Subcutaneous adipose tissue (tissue), 4 donors: ENCODE results near the gene LRRC27. TPM values are rescaled to one million over a fixed set of nuclear protein-coding genes. Genes with fewer than 3 reads are reported as not detected.

ENCODE experiments used
- total RNA-seq, 4 donors: library from RNA; depleted of rRNA; stranded (reverse); fragments of >200 nt; gene quantifications; one replicate each; pipeline ENCODE4 v1.1.0, GENCODE V29; 2016
- TF ChIP-seq, protein P1 (sequence below): fragments of 450-650 bp; IDR thresholded peaks from one replicate; pipeline ENCODE4 v1.5.1; 2016; ENCODE audit warnings: low read depth, mild to moderate bottlenecking, control low read depth, antibody characterized with exemption, moderate library complexity

The LRRC27 gene
- total RNA-seq, 4 donors from 2014 or later: 7.7 to 11.6 (median 9.9) TPM

DNA sequence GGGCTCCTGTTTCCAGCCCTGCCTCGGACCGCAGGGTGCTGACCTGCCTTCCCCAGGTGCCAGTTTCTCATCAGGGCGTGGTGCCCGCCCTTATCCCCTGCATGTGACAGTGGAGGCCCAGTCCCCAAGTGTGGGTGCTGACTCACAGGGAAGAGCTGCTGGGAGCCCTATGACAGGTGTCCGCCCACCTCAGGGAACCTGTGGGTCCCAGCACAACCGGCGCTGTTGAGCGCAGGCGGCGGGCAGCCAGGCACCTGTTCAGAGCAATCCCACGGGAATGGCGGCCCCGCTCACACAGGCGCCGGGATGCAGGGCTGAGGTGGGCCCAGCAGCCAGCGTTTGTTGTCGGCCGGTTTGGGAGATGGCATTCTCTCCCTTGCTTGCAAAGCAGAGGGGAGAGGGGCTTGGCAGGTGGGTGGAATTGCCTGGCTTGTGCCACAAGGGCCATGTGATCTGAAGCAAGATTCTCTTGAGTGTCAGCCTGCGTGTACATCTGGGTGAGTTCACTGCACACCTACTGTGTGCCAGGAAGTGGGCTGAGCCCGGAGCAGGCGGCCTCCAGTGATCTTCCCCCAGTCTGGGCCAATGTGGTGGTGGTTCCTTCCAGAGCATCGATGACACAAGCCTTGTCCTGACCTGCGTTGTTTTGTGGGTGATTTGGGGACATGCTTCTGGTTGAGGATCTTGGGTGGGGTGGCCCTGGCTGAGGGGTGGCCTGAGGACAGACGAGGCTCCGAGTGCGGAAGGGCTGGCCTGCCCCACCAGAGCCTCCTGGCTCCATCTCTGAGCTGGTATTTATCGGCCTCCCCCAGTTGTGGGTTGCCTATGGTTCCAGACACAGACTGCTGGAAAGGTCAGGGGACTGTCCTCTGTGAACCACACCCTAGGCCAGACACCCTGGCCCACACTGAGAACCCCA is 67.4 kb downstream of the LRRC27 start:
- TF ChIP-seq, protein P1, sequence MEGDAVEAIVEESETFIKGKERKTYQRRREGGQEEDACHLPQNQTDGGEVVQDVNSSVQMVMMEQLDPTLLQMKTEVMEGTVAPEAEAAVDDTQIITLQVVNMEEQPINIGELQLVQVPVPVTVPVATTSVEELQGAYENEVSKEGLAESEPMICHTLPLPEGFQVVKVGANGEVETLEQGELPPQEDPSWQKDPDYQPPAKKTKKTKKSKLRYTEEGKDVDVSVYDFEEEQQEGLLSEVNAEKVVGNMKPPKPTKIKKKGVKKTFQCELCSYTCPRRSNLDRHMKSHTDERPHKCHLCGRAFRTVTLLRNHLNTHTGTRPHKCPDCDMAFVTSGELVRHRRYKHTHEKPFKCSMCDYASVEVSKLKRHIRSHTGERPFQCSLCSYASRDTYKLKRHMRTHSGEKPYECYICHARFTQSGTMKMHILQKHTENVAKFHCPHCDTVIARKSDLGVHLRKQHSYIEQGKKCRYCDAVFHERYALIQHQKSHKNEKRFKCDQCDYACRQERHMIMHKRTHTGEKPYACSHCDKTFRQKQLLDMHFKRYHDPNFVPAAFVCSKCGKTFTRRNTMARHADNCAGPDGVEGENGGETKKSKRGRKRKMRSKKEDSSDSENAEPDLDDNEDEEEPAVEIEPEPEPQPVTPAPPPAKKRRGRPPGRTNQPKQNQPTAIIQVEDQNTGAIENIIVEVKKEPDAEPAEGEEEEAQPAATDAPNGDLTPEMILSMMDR: no peak

DNA sequence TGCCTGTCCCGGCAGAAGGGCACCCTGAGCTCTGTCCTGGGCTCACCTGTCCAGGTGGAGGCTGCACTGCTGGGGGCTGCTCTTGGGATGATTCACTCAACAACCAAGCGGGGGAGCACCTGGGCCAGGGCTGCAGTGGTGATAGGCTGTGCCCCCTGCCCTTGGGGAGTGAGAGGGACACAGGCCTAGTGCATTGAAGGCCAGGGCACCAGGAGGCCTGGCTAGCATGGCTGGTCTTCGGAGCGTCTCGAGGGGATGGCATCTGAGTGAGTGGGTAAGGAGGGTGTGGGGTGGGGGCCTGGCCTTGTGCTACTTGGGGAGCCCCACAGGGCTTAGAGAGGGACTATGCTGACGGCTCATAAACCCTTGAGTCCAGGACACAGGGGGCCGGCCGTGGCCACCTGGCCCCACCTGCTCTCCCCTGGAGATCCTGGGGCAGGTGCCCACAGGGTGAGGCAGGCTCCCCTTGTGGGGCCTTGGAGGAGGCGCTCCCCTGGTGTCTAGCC is 68.1 kb downstream of the LRRC27 start:
- TF ChIP-seq, protein P1: no peak

DNA sequence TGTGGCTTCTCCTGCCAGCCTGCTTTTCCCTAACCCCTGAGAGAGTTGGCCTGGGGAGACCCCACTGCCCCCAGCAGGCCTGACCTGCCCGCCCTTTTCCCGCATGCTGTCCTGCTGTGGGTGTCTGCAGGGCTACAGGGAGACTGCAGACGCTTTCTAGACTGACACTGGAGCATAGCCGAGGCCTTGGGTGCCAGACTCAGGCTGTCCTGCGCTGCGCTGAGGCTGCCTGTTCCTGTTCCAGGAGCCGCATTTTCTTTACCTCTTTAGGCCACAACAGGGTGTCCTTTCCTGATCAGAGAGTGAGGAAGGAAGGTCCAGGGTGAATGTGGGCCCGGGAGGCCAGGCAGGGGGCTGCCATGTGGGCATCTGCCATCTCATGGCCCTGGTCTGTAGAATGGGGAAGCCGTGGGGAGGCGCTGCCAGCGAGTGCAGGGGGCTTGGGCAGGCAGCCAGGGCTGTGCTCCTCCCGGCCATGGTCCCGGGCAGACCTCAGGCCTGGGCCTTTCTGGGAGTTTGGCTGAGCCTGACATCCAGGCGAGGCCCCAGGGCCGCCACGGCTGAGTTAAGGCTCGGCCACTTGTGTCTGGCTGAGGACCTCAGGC is 68.7 kb downstream of the LRRC27 start:
- TF ChIP-seq, protein P1: no peak

DNA sequence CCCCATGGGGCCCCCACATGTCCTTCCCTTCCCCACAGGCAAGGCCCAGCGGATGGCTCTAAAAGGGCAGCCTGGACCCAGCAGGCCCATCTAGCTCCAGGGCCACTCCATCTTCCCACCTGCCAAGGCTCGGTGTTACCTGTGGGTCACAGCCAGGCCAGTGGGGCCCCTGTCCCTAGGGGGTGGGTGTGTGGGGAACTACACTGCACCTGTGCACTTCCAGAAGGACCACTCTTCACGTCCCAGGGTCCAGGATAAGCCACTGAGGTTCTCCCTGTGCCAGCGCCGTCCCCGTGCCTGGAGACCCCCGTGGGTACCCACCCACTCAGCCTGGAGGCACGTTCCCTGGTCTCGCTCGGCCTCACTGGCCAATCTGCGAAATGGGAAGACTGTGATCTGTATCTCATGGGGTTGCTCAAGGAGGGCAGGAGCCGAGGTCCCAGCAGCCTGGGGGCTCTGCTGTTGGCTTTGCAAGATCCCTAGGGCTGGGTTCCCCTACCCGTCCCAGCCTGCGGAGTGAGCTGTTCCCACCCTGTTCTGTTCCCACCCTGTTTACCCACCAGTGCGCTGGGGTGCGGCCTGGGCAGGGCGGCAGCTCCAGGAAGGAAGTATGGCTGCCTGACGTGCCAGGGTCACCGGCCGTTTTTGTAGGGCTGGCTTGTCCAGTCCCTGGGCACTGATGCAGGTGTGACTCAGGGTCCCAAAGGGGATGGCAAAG is 69.6 kb downstream of the LRRC27 start:
- TF ChIP-seq, protein P1: no peak

DNA sequence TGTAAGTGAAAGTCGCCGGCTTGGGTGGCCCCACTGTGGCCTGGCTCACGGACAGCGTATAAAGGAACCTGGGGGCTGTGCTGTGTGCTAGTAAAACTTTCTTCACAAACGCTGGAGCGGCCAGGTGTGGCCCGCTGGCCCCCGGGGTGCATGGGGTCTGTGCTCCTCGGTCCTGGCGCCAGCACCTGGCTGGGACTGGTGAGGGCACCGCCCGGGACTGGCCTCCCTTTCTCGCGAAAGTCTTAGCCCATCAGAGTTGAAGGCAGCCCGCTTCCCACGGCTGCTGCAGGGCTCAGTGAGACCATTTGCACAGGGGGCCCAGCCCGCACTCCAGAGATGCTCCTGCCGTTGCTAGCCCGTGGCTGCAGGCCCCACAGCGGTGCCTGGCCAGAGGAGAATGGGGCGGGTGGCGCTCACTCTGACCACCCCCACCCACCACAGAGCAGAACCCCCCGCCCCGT is 70.8 kb downstream of the LRRC27 start:
- TF ChIP-seq, protein P1: no peak

DNA sequence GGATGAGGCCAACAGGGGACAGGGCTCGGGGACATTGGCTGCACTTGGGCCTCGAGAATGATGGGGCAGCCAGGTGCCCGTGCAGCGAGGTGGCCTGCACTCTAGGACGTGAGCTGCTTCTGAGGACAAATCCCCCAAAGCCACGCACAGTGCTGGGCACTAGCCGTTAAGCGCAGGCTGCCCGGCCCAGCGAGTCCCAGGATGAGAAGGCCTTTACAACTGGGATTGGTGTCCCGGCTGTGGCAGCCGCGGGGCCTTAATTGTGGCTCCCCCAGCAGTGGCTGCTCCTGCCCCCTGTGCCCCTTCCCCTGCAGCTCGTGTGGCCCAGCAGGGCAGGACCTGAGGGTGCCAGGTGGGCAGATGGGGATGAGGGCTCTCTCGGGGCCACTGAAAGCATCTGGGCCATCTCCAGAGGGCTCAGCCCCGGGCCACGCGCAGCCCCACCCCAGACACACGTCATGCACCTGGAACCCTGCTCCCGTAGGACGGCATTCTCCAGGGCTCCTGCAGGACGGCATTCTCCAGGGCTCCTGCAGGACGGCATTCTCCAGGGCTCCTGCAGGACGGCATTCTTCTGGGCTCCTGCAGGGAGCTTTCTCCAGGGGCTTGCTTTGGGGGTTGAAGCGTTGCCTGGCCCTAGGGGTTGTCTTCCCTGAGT is 71.6 kb downstream of the LRRC27 start:
- TF ChIP-seq, protein P1: no peak
